GM12891 (cell line): ENCODE data around the gene RIPOR3.

Experiments
- POLR2A ChIP-seq: IDR thresholded peaks from 2 replicates; pipeline ENCODE4 v1.6.1; 2011; ENCODE audit warnings: low read depth, low read length, control low read depth
- SPI1 ChIP-seq: IDR thresholded peaks from 2 replicates; pipeline ENCODE4 v1.6.1; 2011; ENCODE audit warnings: low read depth, low read length, control low read depth

- TF ChIP-seq POLR2A: no peak
- TF ChIP-seq SPI1: no peak
Measured at GRCh38 chr20:50642288-50642803, 49.0 kb downstream of the RIPOR3 start.
